GM19372 (cell line): ENCODE data around the gene USP17L26.
"Not testable (repeated sequence)": the region's sequence is repeated elsewhere in the genome, so short reads cannot be mapped to it uniquely, and the experiment has no call there.

Source experiments
- ATAC-seq: cut with Tn5 transposase; IDR thresholded peaks from one replicate; pipeline ENCODE4 v1.9.1; 2021; ENCODE audit warnings: mild to moderate bottlenecking, low read depth, moderate library complexity; ENCODE audit not compliant: unreplicated experiment

USP17L26 gene, protein sequence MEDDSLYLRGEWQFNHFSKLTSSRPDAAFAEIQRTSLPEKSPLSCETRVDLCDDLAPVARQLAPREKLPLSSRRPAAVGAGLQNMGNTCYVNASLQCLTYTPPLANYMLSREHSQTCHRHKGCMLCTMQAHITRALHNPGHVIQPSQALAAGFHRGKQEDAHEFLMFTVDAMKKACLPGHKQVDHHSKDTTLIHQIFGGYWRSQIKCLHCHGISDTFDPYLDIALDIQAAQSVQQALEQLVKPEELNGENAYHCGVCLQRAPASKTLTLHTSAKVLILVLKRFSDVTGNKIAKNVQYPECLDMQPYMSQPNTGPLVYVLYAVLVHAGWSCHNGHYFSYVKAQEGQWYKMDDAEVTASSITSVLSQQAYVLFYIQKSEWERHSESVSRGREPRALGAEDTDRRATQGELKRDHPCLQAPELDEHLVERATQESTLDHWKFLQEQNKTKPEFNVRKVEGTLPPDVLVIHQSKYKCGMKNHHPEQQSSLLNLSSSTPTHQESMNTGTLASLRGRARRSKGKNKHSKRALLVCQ

DNA sequence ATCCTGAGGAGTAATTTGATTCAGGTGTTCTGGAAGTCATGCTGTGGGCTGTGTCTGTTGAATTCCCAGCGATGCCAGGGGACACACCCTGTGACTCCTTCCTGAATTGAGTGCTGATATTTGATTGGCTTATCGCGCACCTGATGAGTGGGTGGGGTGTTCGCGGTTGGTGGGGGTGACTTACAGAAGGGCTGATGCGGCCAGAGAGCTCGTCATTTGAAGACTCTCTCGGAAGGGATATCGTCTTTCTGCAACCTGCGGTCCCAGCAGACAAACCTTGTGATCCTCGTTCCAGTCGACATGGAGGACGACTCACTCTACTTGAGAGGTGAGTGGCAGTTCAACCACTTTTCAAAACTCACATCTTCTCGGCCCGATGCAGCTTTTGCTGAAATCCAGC is at the start of gene USP17L26:
Gene USP17L26, plus strand, starts transcription at position 301 of the 400 bp plus-strand sequence. Its CDS starts 0 bp downstream, at position 301.
- not testable (repeated sequence) for ATAC-seq

DNA sequence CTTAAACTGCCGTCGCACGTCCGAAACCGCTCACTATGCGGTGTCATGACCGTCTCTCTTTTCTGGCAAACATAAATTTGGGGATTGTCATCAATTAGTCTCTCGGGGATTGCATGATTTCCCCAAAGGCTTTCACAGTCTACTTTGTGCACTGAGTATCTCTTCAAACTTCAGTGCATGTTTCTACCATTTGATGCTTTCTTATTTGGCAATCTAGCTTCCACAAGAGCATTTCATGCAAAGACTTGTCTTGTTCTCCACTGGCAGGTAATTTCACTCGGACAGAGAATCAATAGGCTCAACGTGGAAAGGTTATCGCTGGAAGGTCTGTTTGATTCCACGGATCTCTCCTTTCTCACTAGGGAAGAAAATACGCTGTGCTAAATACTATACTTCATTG is 10.3 kb upstream of the USP17L26 start:
- not testable (repeated sequence) for ATAC-seq

DNA sequence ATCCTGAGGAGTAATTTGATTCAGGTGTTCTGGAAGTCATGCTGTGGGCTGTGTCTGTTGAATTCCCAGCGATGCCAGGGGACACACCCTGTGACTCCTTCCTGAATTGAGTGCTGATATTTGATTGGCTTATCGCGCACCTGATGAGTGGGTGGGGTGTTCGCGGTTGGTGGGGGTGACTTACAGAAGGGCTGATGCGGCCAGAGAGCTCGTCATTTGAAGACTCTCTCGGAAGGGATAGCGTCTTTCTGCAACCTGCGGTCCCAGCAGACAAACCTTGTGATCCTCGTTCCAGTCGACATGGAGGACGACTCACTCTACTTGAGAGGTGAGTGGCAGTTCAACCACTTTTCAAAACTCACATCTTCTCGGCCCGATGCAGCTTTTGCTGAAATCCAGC is 9.6 kb upstream of the USP17L26 start, which contains the start of gene USP17L24:
Gene USP17L24, plus strand, starts transcription at position 301 of the 400 bp plus-strand sequence. Its CDS starts 0 bp downstream, at position 301.
- not testable (repeated sequence) for ATAC-seq

DNA sequence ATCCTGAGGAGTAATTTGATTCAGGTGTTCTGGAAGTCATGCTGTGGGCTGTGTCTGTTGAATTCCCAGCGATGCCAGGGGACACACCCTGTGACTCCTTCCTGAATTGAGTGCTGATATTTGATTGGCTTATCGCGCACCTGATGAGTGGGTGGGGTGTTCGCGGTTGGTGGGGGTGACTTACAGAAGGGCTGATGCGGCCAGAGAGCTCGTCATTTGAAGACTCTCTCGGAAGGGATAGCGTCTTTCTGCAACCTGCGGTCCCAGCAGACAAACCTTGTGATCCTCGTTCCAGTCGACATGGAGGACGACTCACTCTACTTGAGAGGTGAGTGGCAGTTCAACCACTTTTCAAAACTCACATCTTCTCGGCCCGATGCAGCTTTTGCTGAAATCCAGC is 4.8 kb upstream of the USP17L26 start, which contains the start of gene USP17L25:
Gene USP17L25, plus strand, starts transcription at position 301 of the 400 bp plus-strand sequence. Its CDS starts 0 bp downstream, at position 301.
- not testable (repeated sequence) for ATAC-seq

DNA sequence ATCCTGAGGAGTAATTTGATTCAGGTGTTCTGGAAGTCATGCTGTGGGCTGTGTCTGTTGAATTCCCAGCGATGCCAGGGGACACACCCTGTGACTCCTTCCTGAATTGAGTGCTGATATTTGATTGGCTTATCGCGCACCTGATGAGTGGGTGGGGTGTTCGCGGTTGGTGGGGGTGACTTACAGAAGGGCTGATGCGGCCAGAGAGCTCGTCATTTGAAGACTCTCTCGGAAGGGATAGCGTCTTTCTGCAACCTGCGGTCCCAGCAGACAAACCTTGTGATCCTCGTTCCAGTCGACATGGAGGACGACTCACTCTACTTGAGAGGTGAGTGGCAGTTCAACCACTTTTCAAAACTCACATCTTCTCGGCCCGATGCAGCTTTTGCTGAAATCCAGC is 4.6 kb downstream of the USP17L26 start, which contains the start of gene USP17L5:
Gene USP17L5, plus strand, starts transcription at position 301 of the 400 bp plus-strand sequence. Its CDS starts 0 bp downstream, at position 301.
- ATAC-seq, result not testable (repeated sequence)

DNA sequence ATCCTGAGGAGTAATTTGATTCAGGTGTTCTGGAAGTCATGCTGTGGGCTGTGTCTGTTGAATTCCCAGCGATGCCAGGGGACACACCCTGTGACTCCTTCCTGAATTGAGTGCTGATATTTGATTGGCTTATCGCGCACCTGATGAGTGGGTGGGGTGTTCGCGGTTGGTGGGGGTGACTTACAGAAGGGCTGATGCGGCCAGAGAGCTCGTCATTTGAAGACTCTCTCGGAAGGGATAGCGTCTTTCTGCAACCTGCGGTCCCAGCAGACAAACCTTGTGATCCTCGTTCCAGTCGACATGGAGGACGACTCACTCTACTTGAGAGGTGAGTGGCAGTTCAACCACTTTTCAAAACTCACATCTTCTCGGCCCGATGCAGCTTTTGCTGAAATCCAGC is 9.4 kb downstream of the USP17L26 start, which contains the start of gene USP17L27:
Gene USP17L27, plus strand, starts transcription at position 301 of the 400 bp plus-strand sequence. Its CDS starts 0 bp downstream, at position 301.
- not testable (repeated sequence) for ATAC-seq

DNA sequence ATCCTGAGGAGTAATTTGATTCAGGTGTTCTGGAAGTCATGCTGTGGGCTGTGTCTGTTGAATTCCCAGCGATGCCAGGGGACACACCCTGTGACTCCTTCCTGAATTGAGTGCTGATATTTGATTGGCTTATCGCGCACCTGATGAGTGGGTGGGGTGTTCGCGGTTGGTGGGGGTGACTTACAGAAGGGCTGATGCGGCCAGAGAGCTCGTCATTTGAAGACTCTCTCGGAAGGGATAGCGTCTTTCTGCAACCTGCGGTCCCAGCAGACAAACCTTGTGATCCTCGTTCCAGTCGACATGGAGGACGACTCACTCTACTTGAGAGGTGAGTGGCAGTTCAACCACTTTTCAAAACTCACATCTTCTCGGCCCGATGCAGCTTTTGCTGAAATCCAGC is 14.1 kb downstream of the USP17L26 start, which contains the start of gene USP17L28:
Gene USP17L28, plus strand, starts transcription at position 301 of the 400 bp plus-strand sequence. Its CDS starts 0 bp downstream, at position 301.
- ATAC-seq, result not testable (repeated sequence)

DNA sequence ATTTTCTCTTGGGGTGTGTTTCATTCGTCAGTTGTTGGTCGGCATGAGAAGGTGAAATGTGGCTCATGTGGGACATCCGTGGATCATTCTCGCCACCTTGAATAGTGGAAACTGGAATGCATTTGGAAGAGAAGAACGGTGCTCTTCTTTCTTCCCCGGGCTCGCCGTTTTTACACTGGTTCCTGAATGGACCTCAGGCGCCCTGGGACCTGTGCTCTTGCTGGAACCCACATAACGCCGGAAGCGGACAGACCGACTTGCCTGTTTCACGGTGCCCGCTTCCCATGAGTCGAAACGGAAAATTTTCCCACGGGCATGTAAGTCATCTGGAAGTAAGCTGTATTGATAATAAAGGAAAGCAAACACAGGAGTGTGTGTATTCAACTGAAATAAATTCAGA is 16.4 kb downstream of the USP17L26 start:
- ATAC-seq, result not testable (repeated sequence)

DNA sequence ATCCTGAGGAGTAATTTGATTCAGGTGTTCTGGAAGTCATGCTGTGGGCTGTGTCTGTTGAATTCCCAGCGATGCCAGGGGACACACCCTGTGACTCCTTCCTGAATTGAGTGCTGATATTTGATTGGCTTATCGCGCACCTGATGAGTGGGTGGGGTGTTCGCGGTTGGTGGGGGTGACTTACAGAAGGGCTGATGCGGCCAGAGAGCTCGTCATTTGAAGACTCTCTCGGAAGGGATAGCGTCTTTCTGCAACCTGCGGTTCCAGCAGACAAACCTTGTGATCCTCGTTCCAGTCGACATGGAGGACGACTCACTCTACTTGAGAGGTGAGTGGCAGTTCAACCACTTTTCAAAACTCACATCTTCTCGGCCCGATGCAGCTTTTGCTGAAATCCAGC is 18.9 kb downstream of the USP17L26 start, which contains the start of gene USP17L29:
Gene USP17L29, plus strand, starts transcription at position 301 of the 400 bp plus-strand sequence. Its CDS starts 0 bp downstream, at position 301.
- ATAC-seq, result not testable (repeated sequence)

DNA sequence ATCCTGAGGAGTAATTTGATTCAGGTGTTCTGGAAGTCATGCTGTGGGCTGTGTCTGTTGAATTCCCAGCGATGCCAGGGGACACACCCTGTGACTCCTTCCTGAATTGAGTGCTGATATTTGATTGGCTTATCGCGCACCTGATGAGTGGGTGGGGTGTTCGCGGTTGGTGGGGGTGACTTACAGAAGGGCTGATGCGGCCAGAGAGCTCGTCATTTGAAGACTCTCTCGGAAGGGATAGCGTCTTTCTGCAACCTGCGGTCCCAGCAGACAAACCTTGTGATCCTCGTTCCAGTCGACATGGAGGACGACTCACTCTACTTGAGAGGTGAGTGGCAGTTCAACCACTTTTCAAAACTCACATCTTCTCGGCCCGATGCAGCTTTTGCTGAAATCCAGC is 28.4 kb downstream of the USP17L26 start, which contains the start of gene USP17L30:
Gene USP17L30, plus strand, starts transcription at position 301 of the 400 bp plus-strand sequence. Its CDS starts 0 bp downstream, at position 301.
- not testable (repeated sequence) for ATAC-seq

DNA sequence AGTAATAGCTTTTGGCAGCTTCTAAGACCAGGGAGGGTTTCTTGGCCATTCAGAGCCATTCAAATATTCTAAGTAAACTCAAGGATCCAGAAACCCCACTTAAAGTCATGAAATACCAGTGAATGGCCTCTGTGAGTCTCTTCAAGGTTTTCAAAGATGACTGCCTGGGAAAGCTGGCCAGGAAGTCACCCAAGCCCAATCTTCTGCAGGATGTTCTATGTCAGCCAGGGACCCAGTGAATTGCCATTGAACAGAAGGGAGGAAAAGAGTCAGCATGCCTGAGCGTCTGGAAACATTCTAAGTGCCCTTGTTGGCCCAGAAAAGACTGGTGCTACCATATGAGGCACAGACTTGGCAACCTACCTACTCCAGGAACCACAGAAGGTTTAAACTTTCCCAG is 45.4 kb downstream of the USP17L26 start:
- not testable (repeated sequence) for ATAC-seq

DNA sequence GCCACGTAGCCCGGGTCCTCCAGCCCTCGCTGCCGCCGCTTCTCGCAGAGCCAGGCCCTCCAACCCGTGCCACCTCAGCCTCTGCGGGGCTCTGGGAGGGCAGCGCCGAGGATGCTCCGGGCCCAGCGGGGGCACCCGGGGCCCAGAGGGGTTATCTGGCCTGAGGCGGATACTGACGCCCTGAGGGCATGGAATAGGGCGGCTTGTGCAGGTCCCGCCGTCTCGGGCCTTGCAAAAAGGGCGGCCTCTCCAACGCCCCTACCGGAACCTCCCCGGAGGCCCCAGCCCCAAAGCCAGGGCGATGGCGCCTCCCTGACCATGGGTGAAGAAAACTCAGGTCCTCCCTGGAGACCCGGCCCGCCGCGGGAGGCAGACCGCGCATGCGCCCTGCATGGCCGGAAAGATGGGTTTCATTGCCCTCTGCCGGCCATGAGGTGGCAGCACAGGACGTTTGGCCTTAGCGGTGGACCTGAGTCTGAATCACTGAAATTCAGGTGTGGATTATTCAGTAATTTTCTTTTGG is 46.6 kb downstream of the USP17L26 start:
- not testable (repeated sequence) for ATAC-seq

DNA sequence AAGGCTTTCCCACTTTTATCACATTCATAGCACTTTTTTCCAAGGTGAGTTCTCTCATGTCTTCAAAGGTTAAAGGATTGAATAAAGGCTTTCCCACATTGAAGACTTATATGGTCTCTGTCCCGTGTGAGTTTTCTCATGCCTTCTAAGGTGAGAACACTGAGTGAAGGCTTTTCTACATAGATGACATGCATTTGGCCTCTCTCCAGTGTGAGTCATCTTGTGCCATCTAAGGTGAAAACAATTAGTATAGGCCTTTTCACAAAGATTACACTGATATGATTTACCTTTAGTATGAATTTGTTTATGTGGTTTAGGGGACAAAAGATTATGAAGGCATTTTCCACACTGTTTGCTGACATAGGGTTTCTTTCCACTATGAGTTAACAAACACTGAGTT is 49.7 kb downstream of the USP17L26 start:
- ATAC-seq, result no peak
